ENCODE results near the gene TLL2.

Gene TLL2

DNA sequence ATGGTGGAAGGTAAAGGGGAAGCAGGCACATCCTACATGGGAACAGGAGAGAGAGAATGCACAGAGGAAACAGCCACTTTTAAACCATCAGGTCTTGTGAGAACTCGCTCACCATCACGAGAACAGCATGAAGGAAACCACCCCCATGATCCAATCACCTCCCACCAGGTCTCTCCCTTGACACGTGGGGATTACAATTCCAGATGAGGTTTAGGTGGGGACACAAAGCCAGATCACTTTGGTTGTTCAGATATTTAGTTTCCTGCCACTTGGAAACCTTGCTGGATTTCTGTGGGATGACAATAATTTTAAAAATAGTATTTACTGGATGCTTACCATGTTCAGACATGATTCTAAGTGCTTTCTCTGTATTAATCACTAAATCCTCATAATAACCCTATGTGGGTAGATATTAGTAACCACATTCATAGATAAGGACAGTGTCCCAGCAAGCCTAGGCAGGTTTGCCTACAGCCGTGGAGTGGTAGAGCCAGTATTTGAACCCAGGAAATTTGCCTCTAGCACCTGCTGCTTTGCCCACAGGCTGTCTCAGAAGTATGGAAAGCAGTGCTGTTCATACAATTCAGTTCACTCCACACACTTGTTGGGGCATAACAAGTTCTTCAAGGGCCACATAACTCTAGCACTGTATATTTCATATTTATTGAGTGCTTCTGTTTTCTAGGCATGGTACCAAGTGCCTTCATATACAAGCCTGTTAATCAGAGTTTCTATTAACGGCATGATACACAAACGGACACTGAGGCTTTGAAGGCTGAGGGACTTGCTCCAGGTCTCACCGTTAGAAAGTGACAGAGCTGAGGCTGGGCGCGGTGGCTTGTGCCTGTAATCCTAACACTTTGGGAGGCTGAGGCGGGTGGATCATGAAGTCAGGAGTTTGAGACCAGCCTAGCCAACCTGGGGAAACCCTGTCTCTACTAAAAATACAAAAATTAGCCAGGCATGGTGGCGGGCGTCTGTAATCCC, 8.3 kb downstream of the TLL2 start:
- no peak for DNase-seq

DNA sequence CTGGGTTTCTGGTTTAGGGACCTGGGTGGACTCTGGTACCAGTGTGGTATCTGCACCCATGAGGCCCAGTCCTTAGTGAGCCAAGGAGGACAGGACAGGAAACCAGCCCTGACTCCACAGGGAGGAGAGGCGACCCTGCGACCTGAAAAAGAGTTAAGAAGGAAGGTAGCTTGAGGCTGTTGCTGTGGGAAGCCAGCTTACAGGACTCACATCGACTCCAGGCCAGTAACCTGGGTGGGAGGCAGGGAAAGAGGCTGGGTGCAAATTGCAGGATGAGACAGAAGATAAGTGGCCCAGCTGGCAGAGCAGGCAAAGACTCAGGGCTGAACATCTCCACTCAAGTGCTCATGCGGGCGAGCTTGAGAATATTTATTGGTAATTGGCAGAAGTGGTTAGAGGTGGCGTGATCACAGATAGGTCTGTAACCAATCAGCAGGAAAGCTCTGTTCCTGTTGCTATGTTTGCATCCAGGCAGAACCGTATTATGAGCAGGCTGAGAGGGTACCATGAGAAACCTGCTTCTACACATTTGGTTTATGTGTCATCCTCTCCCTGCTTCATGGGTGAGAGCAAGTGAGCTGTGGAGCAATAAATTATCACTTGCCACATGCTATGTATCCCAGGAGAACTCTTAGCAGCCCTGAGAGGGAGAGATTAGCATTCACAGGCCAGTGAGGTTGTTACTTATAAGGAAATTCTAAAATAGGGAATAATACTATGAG, 11.0 kb downstream of the TLL2 start:
- no peak for DNase-seq

DNA sequence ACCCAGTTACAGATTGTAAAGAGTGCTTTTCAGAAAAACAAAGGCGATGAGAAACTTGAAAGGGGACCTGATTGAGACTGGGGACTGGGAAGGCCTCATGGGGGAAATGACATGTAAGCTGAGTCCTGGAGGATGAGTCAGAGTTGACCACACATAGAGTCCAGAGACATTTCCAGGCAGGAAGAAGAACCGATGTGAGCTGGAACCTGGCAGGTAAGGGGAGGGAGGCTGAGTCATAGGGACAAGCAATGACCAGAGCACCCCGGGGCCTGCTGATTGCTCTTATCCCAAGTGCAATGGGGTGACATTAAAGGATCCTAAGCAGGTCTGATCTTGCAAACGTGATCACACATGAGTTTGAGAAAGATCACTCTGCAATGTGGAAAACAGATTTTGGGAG, 11.7 kb downstream of the TLL2 start:
- DNase-seq, result no peak

- DNase-seq, result no peak
These were observed 13.2 kb downstream of the TLL2 start for GRCh38 chr10:96500519-96500918.

GRCh38 chr10:96500050-96500449, 13.7 kb downstream of the TLL2 start:
- no peak for DNase-seq

- DNase-seq, result no peak
These were observed 16.3 kb downstream of the TLL2 start for GRCh38 chr10:96497391-96497790.

GRCh38 chr10:96496281-96496925, 17.3 kb downstream of the TLL2 start:
- no peak for DNase-seq

GRCh38 chr10:96495544-96495943, 18.2 kb downstream of the TLL2 start:
- no peak for DNase-seq

GRCh38 chr10:96494694-96495093, 19.0 kb downstream of the TLL2 start:
- DNase-seq, result no peak

GRCh38 chr10:96493871-96494525, 19.7 kb downstream of the TLL2 start:
- DNase-seq, result no peak

- DNase-seq, result no peak
These were observed 20.5 kb downstream of the TLL2 start for GRCh38 chr10:96493254-96493653.

DNA sequence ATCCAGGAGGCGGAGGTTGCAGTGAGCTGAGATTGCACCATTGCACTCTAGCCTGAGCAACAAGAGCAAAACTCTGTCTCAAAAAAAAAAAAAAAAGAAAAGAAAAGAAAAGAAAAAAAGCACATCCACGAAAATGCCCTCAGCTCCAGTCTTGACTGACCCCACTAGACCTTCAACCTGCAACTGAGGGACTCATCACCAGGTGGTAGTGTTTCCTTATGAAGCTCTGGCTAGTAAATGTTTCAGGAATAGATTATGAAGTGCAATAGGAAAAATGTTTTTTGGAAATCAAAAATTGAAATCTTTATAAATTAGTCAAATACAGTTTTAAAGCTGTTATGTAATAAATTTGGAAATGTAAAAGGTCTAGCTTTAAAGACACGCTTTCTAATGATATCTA, 22.4 kb downstream of the TLL2 start:
- DNase-seq, result no peak

DNA sequence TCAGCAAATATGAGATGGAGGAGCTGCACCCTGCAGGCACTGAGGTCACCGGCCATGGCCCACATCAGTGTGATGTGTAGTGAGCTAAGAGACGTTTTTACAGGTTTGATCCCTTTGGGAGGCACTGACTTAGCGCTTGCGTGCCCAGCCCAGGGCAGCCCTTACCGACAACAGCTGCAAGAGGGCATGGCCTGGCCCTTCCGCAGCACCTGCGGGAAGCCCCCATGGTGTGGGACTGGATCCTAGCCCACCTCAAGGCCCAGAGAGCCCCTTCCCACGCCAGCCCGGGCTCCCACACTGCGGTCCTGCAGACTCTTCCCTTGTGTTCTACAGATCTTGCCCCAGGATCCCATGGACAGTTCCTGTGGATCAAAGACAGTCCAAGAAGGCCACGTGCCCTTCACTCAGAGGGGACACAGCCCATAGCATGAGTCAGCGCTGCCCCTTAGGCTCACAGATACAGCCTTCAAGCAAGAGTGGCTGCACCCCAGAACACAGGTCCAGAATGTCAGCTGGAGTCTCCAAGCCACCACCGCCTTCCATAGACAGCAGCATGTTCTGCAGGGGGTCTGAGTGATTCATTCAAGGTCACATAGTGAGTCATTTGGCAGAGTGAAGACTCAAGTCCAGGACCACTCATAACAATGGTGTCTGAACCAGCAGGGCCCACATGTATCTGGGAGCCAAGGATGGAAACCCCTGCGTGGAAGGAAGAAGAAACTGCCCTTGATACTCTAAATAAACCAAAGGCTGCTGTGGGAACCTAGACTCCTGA, 25.4 kb downstream of the TLL2 start:
- no peak for DNase-seq

GRCh38 chr10:96482815-96483588, 30.7 kb downstream of the TLL2 start:
- no peak for DNase-seq

DNA sequence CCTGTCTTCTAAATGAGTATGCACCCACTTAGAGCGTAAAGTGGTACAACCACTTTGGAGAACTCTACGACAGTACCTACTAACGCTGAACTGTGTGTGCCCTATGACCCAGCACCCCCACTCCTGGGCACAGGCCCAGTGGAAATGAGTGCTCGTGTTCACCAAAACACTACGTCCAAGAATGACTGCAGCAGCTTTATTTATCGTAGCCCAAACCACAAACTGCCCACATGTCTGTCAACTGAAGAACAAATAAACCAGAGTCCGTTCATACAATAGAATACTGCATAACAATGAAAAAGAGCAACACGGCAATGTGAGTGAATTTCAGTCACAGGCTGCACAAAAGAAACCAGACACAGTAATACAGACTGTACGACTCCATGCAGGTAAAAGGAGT, 35.4 kb downstream of the TLL2 start:
- no peak for DNase-seq

- no peak for DNase-seq
These were observed 39.9 kb downstream of the TLL2 start for GRCh38 chr10:96473866-96474265.

GRCh38 chr10:96470116-96470743, 43.5 kb downstream of the TLL2 start:
- DNase-seq, result peak; percentile 13

GRCh38 chr10:96468845-96469244, 44.9 kb downstream of the TLL2 start:
- DNase-seq, result no peak

- DNase-seq, result no peak
These were observed 48.1 kb downstream of the TLL2 start for GRCh38 chr10:96465599-96465998.

- DNase-seq, result no peak
These were observed 50.2 kb downstream of the TLL2 start for GRCh38 chr10:96463562-96463961.

- DNase-seq, result no peak
These were observed 51.0 kb downstream of the TLL2 start for GRCh38 chr10:96462606-96463151.

All from CD4-positive, alpha-beta T cell treated with Interleukin-17A for 4 hours (primary cell).